Dermis microvascular lymphatic vessel endothelial cell (primary cell): ENCODE measurements around the gene SPAG5. TPM values are rescaled to one million over a fixed set of nuclear protein-coding genes. Genes with fewer than 3 reads are reported as not detected.
"Not testable (repeated sequence)": the region's sequence is repeated elsewhere in the genome, so short reads cannot be mapped to it uniquely, and the experiment has no call there.

Experiments
- DNase-seq, 2 donors: peaks; one replicate each; pipeline versions ENCODE4 v3.0.0 to v3.0.0-alpha.2; 2010; ENCODE audit warnings: low read depth in 2 of 2
- total RNA-seq: library from RNA; depleted of rRNA; stranded (reverse); fragments of >200 nt; gene quantifications from 2 replicates; pipeline ENCODE4 v1.2.1, GENCODE V29; 2014

The SPAG5 gene
- total RNA-seq, 1 donor from 2014 or later, result 22.2 TPM

GRCh38 chr17:28612936-28613872, 14.4 kb upstream of the SPAG5 start:
- peak; percentile 33 to 57 for DNase-seq

DNA sequence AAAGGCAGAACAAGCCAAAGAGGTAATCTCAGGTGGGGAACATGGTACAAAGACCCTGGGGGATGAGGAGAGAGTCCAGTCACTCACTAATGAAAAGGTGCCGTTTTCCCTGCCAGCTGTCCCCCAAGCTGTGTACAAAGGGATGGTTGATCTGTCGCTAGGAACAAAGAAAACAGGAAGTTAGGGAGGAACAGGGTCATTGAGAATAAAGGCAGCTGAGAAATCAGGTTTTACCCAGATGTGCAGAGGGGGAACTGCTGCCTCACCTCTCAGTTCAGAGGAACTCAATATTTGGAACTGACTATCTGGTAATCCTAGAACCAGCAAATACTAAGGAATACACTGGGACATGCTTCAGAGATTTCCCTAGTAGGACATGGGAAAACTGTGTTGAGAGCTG, 13.7 kb upstream of the SPAG5 start:
- DNase-seq, result peak; percentile 9 to 38

DNA sequence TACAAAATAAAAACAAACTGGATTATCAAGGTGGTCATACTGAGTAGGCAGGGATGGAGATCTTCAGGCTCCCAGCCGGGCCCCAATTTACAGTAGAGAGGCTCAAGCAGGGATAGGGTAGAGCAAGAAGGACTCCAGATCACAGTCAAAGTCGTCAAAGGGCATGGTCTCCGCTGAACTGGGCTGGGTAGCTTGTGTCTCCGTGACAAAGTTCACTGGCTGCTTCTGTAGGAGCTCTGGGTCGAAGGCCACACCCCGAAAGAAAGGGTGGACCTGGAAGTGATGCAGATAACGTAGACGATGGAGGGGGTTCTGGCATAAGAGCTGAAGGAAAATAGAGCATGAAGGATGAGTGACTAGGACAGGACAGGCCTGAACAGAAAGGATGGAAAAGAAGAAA, 11.6 kb upstream of the SPAG5 start:
- no peak for DNase-seq

GRCh38 chr17:28604031-28604430, 5.2 kb upstream of the SPAG5 start:
- DNase-seq, result not testable (repeated sequence)

DNA sequence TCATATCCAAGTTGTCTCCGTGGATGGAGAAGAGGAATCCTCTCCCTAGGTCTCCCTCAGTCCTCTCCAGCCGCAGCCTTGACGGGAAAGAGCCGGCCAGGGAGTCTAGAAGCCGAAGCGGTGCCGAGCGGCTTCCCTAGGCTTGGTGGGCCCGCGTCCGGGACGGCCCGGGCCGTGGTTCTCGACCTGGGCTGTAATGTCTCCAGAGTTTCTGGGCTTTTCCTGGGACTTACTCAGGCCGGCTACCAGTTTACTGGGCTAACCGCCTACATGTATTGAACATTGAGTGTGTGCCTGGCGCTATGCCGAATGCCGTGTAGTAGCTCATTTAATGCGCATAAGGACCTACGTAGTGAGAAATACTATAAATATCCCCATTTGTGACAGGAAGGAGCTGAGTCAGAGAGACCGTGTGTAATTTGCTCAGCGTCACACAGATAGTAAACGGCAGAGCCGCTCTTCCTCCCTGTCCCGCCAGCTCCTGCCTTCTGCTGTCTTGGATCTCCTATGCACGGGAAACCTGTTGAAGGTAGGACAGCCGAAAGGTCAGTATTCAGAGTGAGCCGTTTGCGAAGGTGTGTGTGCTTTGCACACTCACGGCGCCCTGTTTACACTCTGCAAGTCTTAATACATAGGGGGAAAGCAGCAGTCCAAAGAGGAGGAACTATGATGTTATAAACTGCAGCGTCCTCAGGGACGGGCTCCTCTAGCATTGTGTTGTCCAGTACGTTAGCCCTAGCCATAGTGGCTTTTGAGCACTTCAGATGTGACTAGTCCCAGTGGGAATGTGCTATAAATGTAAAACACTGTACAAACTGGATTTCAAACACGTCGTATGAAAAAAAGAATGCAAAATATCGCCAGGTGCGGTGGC, 723 bp upstream of the SPAG5 start:
- peak; percentile 84 to 92 for DNase-seq

GRCh38 chr17:28598389-28598788, 436 bp downstream of the SPAG5 start:
- DNase-seq, result no peak

GRCh38 chr17:28597606-28598383, 1.0 kb downstream of the SPAG5 start:
- DNase-seq, result no peak

- DNase-seq, result no peak
These were observed 6.6 kb downstream of the SPAG5 start for GRCh38 chr17:28592260-28592659.

- DNase-seq, result no peak
These were observed 13.0 kb downstream of the SPAG5 start for GRCh38 chr17:28585851-28586250.

- no peak for DNase-seq
These were observed 14.4 kb downstream of the SPAG5 start for GRCh38 chr17:28584434-28584833.

GRCh38 chr17:28582513-28582912, 16.3 kb downstream of the SPAG5 start:
- no peak for DNase-seq

GRCh38 chr17:28580959-28581358, 17.9 kb downstream of the SPAG5 start:
- DNase-seq, result no peak

GRCh38 chr17:28579526-28579925, 19.3 kb downstream of the SPAG5 start:
- no peak for DNase-seq

GRCh38 chr17:28578246-28579195, 20.3 kb downstream of the SPAG5 start:
- no peak for DNase-seq

DNA sequence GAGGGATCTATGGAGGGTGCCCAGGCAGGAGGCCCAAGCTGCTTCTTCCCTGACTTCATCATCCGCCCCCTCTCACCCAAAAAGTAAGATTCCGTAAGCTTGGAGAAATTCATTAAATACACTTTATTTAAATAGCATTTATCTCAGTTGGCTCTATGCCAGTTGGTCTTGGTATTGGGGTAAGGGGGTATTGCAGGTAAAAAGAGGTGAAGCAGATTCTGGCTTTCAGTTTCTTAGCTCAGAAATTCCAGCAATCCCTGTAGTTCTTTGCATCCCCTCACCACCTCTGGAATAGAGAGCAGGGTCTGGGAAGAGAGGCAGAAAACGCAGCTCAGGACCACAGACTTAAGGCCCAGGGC, 21.4 kb downstream of the SPAG5 start:
- no peak for DNase-seq

DNA sequence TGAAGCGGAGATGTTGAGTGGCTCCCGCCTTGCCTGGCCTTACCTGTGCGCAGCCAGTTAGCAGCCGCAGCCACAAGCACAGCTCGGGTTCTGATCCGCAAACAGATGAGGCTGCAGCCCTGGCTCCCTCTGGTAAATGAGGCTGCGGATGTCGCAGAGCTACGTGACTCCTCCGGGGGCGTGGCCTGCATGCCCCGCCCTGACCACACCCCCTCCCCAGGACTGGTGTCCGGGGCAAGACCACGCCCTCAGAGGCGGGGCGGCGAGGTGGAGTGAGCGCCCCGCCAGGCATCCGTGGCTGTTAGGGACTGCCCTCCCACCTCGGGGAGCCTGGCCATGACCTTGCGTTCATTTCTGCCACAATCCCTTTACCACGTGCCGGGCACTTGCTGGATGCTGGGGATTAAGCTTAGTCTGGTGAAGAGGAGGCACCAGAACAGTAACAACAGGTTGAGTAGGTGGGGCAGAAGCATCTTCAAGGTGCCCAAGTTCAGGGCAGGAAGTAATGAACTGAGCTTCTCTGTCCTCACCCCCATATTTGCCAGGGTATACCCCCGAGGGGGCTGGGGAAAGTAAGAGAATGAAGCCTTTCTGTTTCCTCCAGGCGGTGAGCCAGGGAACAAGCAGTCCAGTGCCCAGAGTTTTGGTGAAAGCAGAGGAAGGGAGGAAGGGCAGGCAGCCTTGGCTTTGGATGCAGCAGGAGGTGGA, 21.9 kb downstream of the SPAG5 start, which contains the start of gene ALDOC:
ALDOC (minus strand) TSS at position 138 of the 708 bp plus-strand sequence. CDS start 1,363 bp downstream, outside the sequence.
- peak; percentile 76 to 89 for DNase-seq

DNA sequence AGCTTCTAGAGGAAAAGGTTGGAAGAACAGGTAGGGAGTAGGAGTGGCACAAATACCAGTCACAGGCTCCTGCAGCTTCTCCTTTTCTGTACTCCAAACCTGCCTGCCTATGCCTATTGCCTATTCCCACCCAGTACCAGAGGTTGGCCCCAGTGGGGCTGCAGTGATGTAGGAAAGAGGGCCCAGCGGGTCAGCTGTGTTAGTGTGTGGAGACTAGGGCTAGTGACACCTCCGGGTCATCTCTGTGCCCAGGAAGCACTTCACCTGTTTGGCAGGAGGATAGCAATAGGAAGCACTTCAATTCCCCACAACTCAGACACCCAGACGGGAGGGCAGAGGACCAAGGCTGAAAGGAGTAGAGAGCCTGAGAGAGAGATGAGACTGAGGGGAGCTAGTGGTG, 22.8 kb downstream of the SPAG5 start:
- not testable (repeated sequence) for DNase-seq

DNA sequence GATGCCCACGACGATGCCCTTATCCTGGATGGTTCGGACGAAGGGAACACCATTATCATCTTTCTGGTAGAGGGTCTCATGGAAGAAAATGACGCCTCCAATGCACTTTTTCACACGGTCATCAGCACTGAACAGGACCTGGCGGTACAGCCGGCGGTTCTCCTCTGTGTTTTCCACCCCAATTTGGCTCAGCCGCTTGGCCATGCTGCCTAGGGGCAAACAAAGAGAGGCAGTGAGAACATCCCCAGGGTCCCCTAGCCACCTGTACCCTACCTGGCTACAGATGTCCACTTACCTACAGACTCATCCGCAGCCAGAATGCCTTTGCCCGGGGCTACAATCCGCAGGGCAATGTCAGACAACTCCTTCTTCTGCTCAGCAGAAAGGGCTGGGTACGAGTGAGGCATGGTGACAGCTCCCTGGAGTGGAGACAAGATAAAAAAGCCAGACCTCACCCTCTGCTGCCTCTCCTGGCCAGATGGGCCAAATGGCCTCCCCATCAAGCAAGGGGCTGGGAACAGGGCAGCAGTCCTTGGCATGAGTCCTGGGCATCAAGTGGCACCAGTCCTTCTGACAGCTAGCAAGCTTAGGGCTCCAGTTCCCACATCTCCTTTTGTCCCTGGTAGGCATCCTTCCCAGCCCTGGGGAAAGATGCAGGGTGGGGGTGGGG, 23.6 kb downstream of the SPAG5 start:
- no peak for DNase-seq

DNA sequence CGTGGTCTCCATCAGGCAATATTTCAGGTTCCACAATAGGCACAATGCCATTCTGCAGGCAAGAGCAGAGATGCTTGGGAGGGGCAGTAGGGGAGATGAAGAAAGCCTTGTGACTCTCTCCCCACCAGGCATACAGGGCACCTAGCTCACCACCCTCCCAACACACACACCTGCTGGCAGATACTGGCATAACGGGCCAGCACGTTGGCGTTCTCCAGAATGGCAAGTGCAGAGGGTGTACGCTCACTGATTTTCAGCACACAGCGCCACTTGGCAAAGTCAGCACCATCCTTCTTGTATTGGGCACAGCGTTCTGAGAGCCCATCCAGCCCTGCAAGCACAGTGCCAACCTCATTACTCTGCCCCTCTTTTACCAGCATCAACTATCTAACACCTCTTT, 24.3 kb downstream of the SPAG5 start:
- no peak for DNase-seq
